GM18868 (cell line): ENCODE measurements around the gene MZF1.
"Not testable (repeated sequence)": the region's sequence is repeated elsewhere in the genome, so short reads cannot be mapped to it uniquely, and the experiment has no call there.

Experiments used
- ATAC-seq: cut with Tn5 transposase; IDR thresholded peaks from one replicate; pipeline ENCODE4 v1.9.1; 2021; ENCODE audit warnings: mild to moderate bottlenecking, moderate library complexity; ENCODE audit not compliant: unreplicated experiment

Gene MZF1

DNA sequence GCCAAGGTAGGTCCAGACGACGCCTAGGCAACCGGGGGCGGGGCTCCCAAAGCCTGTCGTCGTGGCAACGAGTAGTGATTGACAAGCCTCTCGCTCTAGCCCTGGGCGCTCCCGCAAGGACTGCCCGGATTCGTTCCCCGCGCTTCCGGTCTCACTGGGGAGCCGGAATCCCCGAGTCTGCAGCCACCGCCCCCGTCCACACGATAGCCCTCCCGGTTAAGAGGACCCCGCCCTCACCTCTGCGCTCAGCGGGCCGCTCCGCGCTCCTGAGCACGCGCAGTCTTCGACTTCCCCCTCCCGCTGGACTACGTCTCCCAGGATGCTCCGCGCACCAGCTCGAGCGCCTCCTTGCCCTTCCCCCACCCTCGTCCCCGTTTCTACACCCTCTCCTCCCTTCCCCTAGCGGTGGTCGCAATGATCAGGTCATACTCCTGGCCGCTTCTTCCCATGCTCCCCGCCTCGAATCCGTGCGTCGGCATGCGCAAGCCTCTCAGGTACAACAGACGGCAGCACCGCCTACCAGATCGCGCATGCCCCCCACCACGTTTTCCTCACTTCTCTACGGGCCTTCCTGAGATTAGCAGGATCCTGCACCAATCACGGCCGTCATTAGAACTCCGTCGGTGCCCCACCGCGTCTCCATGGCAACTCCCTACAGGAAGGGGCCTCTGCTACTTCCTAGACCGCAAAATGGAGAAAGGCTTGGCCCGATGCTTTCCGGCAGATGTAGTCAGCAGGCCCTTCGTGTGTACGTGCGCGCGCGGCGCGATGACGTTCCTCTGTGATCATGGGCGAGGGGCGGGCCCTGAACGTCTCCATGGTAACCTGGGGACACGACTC is at the start of gene MZF1:
MZF1 (minus strand) TSS at position 518 of the 840 bp plus-strand sequence. CDS start 1,946 bp downstream, outside the sequence.
- peak; percentile 55 for ATAC-seq

DNA sequence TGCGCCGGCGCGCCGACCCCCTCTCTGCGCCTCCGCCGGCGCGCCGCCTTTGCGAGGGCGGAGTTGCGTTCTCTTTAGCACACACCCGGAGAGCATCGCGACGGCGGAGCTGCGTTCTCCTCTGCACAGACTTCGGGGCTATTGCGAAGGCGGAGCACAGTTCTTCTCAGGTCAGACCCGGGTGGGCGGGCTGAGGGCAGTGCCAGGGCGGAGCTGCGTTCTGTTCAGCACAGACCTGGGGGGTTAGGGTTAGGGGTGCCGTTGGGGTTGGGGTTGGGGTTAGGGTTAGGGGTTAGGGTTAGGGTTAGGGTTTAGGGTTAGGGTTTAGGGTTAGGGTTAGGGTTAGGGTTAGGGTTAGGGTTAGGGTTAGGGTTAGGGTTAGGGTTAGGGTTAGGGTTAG is 34.1 kb upstream of the MZF1 start:
- ATAC-seq: not testable (repeated sequence)

DNA sequence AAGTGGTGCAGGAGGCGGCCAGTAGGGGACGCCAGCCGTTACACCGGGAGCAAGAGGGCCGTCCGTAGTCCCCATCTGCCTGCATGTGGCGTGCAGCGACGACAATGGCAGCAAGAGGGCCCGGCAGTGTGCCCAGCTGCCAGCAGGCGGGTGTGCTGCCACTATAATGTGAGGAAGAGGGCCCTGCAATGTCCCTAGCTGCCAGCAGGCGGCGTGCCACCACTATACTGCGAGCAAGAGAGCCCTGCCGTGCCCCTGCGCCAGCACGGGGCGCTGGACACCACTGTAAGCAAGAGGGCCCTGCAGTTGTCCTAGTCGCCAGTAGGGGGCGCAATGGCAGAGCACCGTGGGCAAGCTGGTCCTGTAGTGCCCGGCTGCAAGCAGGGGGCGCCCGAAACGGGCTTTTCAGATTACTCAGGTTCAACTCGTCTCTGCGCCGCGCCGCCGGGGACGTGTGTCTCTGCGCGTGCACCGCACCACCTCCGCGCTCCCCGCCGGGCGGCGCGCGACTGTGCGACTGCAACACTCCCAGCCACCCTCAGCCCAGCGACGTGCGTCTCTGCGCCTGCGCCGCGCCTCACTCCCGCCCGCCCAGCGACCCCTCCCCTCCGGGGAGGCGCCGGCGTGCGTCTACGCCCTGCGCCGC is 33.2 kb upstream of the MZF1 start:
- not testable (repeated sequence) for ATAC-seq

DNA sequence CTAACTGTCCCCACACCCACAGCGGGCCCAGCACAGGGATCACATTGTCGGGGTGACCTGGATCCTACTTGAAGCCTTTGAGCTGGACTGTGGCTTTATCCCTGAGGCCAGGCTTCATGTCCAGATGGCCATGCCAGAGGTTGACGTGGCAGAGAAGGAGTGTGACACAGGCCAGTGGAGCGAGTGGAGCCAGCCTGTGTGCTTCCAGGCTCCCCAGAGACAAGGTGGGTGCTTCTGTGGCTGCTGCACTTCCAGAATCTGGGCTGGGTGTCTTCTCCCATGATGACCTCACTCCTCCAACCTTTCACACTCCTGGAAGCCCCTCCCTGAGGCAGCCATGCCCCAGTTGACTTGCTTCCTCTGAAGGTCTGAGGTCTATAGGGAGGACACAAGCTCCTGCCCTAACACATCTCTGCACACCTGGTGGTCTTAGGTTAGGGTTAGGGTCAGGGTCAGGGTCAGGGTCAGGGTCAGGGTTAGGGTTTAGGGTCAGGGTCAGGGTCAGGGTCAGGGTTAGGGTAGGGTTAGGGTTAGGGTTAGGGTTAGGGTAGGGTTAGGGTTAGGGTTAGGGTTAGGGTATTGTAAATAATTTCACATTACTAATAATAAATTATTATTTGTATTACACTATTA is 13.1 kb upstream of the MZF1 start:
- ATAC-seq: no peak

GRCh38 chr19:58585442-58586132 is 12.5 kb upstream of the MZF1 start:
- no peak for ATAC-seq

GRCh38 chr19:58584498-58585441 is 11.6 kb upstream of the MZF1 start:
- ATAC-seq: no peak

DNA sequence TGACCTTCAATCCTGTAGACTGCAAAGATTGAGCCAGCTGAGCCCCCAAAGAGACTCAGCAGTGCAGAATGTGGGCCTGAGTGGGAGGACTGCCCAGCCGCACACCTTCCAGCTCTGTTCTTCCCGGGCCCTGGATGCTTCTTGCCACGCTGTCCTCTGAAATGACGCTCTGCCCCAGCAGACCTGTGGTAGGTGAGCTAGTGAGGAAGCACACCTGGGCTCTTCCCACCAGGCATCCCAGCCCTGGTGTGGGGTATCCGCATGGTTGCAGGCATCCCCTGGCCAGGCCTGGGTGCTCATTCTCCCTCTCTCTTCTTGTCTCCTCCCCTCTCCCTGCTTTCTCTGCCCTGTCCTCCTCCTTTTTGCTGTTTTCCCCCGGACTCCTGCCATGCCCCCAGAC is 9.8 kb upstream of the MZF1 start:
- ATAC-seq: no peak

DNA sequence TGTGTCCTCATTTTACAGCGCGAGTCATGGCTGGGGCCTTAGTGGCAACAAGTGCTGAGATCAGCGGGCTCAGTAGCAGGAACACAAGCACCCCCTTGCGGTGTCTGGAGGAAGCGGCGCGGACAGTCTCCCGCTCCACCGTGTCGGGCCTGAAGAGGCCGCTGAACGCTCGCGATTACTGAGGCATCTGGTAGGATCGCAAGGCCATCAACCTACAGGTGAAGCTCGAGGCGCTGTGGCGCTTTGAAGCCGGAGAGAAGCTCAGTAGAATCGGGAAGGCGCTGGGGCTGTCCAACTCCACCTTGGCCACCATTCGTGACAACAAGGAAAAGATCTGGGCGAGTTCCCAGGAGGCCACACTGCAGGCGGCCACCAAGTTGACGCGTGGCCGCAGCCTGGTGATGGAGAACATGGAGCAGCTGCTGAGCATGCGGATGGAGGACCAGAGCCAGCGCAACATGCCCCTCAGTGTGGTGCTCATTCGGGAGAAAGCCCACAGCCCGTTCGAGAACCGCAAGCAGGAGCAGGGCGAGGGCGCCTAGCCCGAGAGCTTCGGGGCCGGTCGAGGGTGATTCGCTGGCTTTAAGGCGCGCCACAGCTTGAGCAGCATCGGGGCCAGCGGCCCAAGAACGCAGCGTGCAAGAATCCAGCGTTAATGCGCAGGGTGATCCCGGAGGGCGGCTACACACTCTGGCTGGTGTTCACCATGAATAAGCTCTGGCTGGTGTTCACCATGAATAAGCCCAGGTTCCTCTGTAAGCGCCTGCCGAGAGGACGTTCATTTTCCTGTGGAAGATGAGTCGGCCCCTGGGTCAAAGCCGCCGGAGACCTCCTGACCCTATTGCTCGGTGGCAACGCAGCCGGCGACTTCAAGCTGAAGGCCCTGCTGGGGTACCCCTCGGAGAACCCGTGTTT is 8.3 kb upstream of the MZF1 start:
- ATAC-seq: peak; percentile 83

DNA sequence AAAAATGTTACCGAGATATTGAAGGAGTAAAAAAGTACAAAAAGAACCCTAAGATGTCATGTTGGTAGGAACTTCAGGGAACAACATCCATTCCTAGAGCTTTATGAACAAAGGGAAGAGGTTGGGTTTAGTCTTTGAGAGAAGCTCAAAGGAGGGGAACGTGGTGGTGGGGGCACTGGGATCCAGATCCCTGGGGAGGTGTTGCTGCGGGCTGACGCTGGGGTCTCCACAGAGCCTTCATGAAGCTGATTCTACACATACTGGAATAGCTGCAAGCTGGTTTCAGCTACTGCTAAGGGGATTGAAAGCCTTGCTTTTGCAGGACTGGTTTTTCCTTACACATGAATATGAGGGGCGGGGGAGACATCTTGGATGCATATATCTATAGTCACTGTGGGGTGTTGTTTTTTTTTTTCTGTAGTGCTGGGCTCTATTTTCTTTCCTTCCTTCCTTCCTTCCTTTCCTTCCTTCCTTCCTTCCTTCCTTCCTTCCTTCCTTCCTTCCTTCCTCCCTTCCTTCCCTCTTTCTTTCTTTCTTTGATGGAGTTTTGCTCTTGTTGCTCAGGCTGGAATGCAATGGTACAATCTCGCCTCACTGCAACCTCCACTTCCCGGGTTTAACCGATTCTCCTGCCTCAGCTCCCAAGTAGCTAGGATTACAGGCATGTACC is 6.5 kb upstream of the MZF1 start:
- ATAC-seq: no peak

DNA sequence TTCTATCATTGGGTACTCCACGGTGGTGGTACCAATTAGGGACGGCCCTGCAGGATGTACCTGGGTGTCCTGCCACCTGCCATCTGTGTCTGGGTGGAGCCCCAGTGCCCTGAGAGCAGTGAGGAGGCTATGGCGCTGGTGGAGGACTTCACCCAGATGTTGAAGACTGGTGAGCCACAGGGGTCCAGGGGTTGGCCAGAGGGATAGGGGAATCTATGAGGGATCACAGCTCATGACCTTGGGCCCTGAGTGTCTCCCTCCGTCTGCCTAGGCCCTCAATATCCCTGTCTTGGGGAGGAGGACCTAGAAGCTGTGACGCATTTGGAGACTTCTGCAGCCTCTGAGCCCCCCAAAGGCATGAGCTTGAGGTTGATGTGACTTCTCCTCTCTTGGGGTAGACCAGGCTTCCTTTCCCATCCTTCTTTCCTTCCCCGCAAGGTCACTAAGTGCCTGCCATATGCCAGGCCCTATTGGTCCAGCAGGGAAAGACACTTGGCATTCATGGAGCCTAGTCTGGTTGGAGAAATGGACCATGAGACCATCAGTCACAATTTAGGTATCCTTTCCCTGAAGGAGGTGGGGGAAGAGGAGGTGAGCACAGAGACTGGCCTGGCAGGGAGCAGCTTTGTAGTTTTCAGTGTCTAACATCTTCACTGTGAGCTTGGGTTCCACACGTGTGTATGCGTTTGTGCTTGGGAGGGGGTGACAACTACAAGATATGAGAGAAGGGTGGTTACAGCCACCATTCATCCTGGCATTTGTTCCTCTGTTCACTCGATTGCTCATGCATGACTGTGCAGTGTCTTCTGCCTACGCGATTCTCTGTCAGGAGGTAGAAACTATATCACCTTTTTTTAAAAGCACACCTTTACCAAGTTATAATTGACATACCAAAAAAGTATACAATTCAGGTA is 5.1 kb upstream of the MZF1 start:
- ATAC-seq: no peak

GRCh38 chr19:58577581-58577980 is 4.4 kb upstream of the MZF1 start:
- ATAC-seq: not testable (repeated sequence)

DNA sequence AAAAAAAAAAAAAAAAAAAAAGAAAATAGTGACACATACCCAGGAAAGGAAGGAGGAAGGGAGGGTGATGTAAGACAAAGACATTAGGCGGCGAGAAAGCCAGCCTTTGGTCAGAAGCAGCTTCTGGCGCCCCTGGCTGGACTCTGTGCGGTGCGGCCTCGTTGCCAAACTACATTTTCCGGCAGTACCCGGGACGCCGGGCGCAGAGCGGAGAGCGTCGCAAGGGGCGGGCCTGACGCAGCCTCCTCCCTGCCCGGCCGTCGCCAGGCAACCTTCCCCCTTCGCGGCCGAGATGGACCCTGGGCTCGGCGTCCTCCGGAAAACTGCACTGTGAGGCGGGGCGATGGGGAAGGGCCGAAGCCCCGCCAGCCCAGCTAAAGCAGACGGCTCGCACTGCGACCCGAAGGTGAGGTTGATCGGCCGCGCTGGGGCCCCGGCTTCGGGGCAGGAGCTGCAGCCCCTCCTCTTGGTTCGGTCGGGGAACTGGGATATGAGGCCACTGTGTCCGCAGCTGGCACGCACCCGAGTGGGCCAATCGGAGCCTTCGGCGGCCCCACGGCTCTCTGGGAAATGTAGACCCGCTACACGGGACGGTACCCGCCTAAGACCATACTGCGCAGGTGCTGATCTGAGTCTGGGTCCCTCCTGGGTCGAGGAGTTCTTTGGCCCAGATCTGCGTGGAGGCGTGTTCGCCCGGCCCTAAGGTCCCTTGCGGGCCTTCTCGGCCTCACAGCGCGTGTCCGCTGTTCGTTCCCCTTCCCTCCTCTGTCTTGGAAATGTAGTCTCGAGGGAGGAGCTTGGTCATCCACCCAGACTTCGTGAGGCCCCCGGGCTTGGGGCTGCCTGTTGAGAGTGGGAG is 2.3 kb upstream of the MZF1 start:
- ATAC-seq: peak; percentile 40

DNA sequence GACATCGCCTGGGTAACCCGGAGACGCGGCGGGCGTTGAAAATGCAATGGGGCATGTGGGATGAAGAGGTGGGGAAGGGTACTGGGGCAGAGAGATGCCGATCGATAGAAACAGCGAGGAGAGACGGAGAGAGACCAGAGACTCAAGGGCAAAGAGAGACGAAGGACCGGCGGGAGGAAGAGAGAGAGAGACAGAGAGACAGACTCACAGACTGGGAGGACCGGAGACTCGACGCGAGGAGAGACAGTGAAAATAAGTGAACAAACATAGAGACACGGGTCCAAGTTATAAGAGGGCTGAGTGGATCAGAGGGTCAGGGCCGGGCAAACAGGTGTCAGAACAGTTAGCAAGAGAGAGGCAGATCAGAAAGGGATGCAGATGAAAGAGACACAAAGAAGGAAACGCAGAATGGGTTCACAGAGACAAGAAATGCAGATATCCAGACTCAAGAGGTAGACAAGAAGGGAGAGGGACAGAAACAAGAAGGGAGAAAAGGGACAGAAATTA is 576 bp upstream of the MZF1 start:
- ATAC-seq: no peak

DNA sequence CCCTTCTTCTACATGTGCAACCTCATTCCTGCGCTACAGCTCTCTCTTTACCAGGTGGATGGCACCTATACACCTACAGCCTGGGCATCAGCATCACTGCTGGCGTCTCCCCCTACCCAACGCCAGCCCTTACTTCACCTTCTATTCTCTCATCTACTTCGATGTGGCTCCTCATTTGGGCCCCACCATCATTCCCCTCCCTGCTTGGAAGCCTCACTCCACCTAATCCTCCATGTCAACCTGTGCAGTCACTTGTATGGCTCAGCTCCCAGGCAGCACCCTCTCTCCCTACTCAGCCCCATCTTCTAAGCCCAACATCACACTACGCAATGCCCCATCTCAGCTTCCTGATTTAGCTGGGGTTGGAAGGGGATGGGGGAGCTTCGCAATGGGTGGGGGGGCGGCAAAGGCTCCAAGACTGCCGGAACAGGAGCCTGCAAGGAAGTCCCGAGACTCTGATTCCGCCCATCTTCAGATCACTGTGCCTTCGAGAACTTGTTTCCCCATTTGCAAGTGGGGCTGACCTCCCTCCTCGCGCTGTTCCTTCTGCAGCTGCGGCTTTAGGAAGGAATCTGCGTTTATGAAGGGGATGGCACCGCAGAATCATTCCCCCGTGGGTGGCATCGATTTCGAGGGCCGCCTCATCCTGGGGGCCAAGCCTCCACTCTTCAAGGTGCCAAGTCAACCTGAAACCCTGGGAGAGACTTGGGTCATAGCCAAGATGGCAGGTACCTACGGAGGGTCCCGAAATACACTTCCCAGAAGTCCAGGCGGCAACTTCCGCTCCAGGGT is 913 bp downstream of the MZF1 start:
- no peak for ATAC-seq

- no peak for ATAC-seq
These were observed 1.6 kb downstream of the MZF1 start for GRCh38 chr19:58571575-58571947.
